MM.1S (cell line): ENCODE measurements around the gene RASSF7.

Source experiments
- EZH2 ChIP-seq: fragments of 300-600 bp; sonication (generic); optimal IDR thresholded peaks from 2 replicates; pipeline ENCODE3; 2017; ENCODE audit warnings: low read depth, mild to moderate bottlenecking, antibody characterized with exemption, low read length, mixed read lengths
- TF ChIP-seq, protein P1 (sequence below): fragments of 300-600 bp; sonication (generic); IDR thresholded peaks from 2 replicates; pipeline ENCODE4 v1.5.1; 2016; ENCODE audit warnings: antibody characterized with exemption, low read length, mixed read lengths

DNA sequence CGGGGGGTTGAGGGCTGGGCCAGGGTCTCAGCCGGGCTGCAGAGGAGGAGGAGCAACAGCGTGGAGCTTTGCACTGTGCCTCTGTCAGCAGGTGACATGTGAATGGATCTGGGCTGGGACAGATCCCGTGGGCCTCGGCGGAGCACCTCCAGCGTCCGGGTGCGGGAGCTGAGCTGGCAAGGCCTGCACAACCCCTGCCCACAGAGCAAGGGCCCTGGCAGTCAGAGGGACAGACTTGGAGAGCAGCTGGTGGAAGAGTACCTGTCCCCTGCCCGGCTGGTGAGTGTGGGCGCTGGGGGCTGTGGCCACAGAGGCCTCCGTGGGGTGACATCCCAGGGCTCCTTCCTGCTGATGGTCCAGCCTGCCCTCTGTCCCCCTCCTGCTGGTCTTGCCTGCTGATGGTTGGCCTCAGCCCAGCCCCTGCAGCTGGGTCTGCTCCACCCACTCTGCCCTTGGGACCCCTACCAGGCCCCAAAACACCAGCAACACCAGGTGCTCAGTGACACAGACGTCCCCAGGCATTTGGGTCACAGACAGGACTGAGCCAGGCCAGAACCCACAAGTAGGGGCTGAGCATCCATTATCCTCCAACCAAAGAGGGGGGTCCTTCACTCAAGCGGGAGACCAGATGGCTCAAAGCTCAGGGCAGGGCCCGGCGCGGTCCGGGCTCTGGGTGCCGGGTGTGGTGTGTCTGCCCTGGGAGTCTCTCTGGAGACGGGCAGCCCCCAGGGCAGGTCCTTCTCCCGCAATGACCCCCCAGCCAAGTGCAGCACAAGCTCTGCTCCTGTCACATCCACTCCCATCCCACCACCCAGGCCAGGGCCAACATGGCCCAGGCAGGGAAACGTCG is 20.0 kb upstream of the RASSF7 start:
- TF ChIP-seq, protein P1, sequence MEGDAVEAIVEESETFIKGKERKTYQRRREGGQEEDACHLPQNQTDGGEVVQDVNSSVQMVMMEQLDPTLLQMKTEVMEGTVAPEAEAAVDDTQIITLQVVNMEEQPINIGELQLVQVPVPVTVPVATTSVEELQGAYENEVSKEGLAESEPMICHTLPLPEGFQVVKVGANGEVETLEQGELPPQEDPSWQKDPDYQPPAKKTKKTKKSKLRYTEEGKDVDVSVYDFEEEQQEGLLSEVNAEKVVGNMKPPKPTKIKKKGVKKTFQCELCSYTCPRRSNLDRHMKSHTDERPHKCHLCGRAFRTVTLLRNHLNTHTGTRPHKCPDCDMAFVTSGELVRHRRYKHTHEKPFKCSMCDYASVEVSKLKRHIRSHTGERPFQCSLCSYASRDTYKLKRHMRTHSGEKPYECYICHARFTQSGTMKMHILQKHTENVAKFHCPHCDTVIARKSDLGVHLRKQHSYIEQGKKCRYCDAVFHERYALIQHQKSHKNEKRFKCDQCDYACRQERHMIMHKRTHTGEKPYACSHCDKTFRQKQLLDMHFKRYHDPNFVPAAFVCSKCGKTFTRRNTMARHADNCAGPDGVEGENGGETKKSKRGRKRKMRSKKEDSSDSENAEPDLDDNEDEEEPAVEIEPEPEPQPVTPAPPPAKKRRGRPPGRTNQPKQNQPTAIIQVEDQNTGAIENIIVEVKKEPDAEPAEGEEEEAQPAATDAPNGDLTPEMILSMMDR: no peak
- TF ChIP-seq EZH2: no peak
